Measurements from ENCODE around the gene PVALB. TPM values are rescaled to one million over a fixed set of nuclear protein-coding genes. Genes with fewer than 3 reads are reported as not detected.
A peak's percentile ranks its signal among the peaks of the same experiment; 100 is the strongest.

Gene PVALB
- total and polyA plus RNA-seq, 2 donors (not counting 1 experiment from before 2014, with no cell fraction given): not detected

GRCh38 chr22:36862251-36863242 lies 45.7 kb upstream of the PVALB start:
- Mint-ChIP-seq H3K27ac (peak overlapping the region; percentile 95), H3K4me3 (peak overlapping the region; percentile 82), H3K27me3 (no peaks in the 10 kb centered on the region), H3K9me3 (ENCODE audit: insufficient read depth) (no peaks in the 10 kb centered on the region), H3K4me1 (peaks cover 61% of the 10 kb centered on the region)
- ChIA-PET POLR2A (no interaction called here), CTCF (interaction anchor here (1.7 to 12.0 kb wide), 4 partner anchors 9 to 114 kb away, joined by 4 to 115 read pairs (median 24); partner anchors contain the start of gene CSF2RB)
- no peak for TF ChIP-seq EZH2 (IDR thresholded peaks at IDR 0.05; ENCODE audit: borderline replicate concordance, insufficient read depth, low read depth, low read length, poor library complexity, severe bottlenecking)
- no peak for TF ChIP-seq CTCF (IDR thresholded peaks at IDR 0.05)
- Histone ChIP-seq H3K27me3 (replicated peaks in 1 of 4; ENCODE audit: control extremely low read depth in 1 of 4, control insufficient read depth in 3 of 4, insufficient read depth in 4 of 4, low read length in 3 of 4) (no peaks in the 10 kb centered on the region), H3K79me2 (ENCODE audit: control insufficient read depth, insufficient read depth, low read length) (peaks cover 37% of the 10 kb centered on the region), H2AFZ (ENCODE audit: insufficient read depth, low read depth, low read length, poor library complexity, severe bottlenecking) (peak overlapping the region; percentile 38), H3K27ac (ENCODE audit: low read length in 2 of 2) (peak overlapping the region; percentile 95 to 96), H4K20me1 (ENCODE audit: control insufficient read depth, insufficient read depth, low read length, poor library complexity, severe bottlenecking) (peaks cover 14% of the 10 kb centered on the region), H3K4me1 (ENCODE audit: control insufficient read depth in 2 of 2, insufficient read depth in 2 of 2, low read length in 2 of 2) (peaks cover 35 to 50% of the 10 kb centered on the region in 2 donors), H3K4me2 (replicated peaks; ENCODE audit: low read depth, low read length, poor library complexity, severe bottlenecking) (peak overlapping the region; percentile 81), H3K36me3 (replicated peaks in 1 of 2; ENCODE audit: control extremely low read depth in 1 of 2, control insufficient read depth in 1 of 2, extremely low read depth in 1 of 2, insufficient read depth in 2 of 2, low read length in 1 of 2) (peaks cover 0 to 41% of the 10 kb centered on the region in 2 experiments), H3K4me3 (ENCODE audit: control extremely low read depth in 1 of 5, extremely low read depth in 1 of 5, insufficient read depth in 1 of 5, low read depth in 2 of 5, low read length in 4 of 5) (peak overlapping the region; percentile 57 to 88 (median 60)), H3K9ac (ENCODE audit: low read length) (peak overlapping the region; percentile 72), H3K9me3 (ENCODE audit: control extremely low read depth in 1 of 3, control insufficient read depth in 2 of 3, insufficient read depth in 1 of 3, low read length in 2 of 3) (no peaks in the 10 kb centered on the region)
- peak; percentile 61 for DNase-seq
- intact Hi-C loops (cut with micrococcal nuclease): no loop called here
- peak; percentile 28 for ATAC-seq (ENCODE audit: low read depth)
- 56% methylated on average over 24 of the region's 26 CpGs for WGBS (ENCODE audit: insufficient coverage)
